Activated T-cell treated with anti-CD3 and anti-CD28 coated beads for 1 hour (primary cell): ENCODE measurements around the gene ANP32E.
"Not testable (repeated sequence)": the region's sequence is repeated elsewhere in the genome, so short reads cannot be mapped to it uniquely, and the experiment has no call there.

Experiments used
- DNase-seq: peaks from one replicate; pipeline ENCODE4 v3.0.0-alpha.2; 2020; ENCODE audit warnings: low read depth

ANP32E gene

GRCh38 chr1:150256554-150257341 lies 20.8 kb upstream of the ANP32E start:
- no peak for DNase-seq

DNA sequence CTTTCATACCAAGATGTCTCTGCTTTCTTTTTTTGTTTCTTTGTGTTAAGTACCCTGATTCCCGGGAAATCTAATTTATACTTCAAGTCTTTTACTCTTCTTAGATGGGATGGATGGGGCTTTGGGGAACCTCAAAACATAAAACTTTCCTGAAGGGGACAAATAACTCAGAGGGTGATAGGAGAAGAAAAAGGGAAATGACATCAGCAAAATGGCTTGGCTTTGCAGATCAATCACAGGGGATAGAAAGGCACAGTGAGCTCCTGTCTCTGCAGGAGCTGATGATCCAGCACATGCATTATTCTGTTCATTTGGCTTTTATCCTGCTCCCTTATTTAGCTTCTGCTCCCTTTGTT lies 20.3 kb upstream of the ANP32E start:
- no peak for DNase-seq

GRCh38 chr1:150249936-150250335 lies 14.0 kb upstream of the ANP32E start:
- no peak for DNase-seq

DNA sequence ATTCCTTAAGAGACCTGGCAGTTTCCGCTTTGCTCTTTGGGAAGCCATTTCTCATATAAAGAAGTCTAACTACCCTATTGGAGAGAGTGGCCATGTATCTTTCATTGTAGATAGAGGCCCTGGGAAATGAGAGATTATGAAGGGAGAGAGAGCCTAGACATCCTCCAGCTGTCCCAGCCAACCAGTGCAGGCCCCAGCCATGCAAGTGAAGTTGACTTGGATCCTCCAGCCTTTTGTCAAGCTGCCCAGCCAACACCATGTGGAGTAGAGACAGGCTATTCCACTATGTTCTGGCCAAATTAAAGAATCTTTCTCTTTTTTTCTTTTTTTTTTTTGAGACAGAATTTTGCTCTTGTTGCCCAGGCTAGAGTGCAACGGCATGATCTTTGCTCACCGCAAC lies 7.1 kb upstream of the ANP32E start:
- no peak for DNase-seq

GRCh38 chr1:150237746-150238145 lies 1.8 kb upstream of the ANP32E start:
- DNase-seq, result no peak

DNA sequence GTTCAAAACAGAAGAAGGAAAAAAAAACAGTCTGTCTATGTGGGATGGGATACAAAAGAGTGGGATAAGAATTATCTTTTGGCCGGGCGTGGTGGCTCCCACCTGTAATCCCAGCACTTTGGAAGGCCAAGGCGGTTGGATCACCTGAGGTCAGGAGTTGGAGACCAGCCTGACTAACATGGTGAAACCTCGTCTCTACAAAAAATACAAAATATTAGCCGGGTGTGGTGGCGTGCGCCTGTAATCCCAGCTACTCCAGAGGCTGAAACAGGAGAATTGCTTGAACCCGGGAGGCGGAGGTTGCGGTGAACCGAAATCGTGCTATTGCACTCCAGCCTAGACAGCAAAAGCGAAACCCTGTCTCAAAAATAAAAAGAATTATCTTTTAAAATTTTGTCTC lies 1.3 kb upstream of the ANP32E start:
- not testable (repeated sequence) for DNase-seq

DNA sequence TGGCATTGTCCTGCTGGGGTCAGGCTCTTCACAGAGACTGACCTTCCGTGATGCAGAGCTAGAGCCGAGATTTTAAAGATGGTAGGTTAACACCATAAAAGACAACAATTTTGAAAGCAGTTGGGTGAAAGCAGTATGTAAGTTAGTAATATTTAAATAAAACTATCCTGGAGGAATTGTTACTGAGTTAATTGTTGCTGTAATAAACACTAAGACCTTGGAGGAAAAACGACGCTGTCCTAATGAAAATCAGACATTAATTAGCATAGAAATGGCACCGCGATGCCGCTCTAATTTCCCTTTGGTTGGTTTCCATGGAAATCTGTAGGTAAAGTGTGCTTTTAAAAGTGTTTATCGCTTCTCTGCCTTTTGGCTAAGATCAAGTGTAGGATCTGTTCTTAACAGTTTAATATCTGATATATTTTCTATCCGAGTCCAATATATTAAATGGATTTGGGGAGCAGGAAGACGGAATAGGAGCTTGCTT lies 745 bp upstream of the ANP32E start:
- DNase-seq, result no peak

GRCh38 chr1:150235294-150235851 lies 539 bp downstream of the ANP32E start:
- peak; percentile 24 for DNase-seq

- DNase-seq, result peak; percentile 81
These were observed 1.2 kb downstream of the ANP32E start for GRCh38 chr1:150234566-150235293.

DNA sequence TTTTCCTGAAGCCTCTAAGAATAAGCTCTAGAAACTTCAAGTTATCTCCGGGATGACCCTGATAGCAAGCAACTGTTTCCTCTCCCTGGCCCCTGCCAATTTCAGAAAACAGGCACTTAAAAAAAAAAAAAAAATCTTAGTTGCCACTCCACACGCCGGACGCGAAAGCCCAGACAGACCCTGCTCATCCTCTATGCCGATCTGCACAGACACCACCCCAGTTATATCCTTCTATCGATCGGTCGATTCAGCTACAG lies 1.7 kb downstream of the ANP32E start:
- no peak for DNase-seq

DNA sequence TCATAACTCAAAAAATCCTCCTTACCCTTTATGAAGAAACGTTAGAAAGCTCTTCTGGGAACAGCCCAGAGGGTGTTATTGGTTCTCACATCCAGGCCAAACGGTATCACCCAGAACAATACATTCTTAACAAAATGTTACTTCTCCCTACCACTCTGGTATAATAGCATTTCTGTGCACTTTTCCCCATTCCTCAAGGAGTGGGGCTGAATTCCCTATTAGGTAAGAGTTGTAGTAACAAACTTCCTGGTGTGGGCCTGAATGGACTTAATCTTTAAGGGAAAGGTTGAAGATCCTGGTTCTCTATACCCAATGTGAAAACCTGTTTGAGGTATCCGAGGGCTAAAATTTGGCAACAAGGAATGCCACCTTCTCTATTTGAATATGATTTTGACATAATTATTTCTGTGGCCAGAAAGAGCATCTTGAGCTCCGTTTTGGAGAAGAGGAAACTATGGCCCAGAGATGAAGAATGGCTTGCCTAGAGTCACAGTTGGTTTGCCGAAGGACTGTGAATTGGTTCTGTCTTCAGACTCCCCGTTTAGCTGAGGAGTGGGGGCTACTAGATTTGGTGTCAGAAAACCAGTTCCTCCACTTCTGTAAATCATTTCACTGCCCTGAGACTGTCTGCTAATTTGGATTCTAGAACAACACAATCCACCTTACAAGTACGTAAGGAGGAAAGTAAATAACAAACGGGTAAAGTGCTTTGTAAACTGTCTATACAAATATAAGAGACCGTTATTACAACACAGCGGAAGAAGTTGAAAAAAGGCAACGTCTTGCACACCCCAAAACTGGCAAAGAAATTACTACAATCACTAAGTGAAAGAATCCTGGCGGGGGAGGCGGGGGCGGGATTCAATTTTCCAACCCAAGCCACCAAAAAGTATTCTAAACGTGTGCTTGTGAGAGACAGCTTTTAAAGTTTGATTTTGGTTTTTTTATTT lies 2.3 kb downstream of the ANP32E start:
- DNase-seq, result no peak

GRCh38 chr1:150232921-150233320 lies 3.0 kb downstream of the ANP32E start:
- DNase-seq, result not testable (repeated sequence)

DNA sequence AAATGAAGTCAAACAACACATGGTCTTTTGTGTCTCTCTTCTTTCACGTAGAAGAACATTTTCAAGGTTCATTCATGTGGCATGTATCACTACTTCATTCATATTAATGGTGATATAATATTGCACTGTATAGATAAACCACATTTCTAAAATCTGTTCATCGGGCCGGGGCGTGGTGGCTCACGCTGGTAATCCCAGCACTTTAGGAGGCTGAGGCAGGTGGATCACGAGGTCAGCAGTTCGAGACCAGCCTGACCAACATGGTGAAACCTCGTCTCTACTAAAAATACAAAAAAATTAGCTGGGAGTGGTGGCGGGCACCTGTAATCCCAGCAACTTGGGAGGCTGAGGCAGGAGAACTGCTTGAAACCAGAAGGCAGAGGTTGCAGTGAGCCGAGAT lies 7.7 kb downstream of the ANP32E start:
- DNase-seq, result not testable (repeated sequence)

- no peak for DNase-seq
These were observed 8.7 kb downstream of the ANP32E start for GRCh38 chr1:150227228-150227627.

- no peak for DNase-seq
These were observed 9.4 kb downstream of the ANP32E start for GRCh38 chr1:150226486-150226885.

GRCh38 chr1:150225546-150225945 lies 10.4 kb downstream of the ANP32E start:
- no peak for DNase-seq

GRCh38 chr1:150224983-150225382 lies 10.9 kb downstream of the ANP32E start:
- DNase-seq, result no peak

DNA sequence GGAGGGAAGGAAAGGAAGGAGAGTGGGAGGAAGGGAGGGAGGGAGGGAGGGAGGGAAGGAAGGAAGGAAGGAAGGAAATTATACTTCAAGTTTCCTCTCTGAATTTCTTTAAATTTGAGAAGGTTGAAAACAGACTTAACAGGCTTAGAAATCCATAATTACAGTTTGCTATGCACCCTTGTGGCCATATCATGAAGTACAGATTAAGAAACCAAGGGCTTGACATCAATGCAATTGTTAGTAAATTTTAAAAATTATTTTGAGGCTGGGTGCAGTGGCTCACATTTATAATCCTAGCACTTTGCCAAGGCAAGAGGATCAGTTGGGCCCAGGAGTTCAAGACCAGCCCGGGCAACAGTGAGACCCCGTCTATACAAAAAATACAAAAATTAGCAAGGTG lies 14.4 kb downstream of the ANP32E start:
- DNase-seq, result no peak

GRCh38 chr1:150215855-150216254 lies 20.1 kb downstream of the ANP32E start:
- DNase-seq, result not testable (repeated sequence)

- not testable (repeated sequence) for DNase-seq
These were observed 21.7 kb downstream of the ANP32E start for GRCh38 chr1:150214099-150214756.
